ENCODE measurements around the gene PTPRM.

- TF ChIP-seq, protein P1, sequence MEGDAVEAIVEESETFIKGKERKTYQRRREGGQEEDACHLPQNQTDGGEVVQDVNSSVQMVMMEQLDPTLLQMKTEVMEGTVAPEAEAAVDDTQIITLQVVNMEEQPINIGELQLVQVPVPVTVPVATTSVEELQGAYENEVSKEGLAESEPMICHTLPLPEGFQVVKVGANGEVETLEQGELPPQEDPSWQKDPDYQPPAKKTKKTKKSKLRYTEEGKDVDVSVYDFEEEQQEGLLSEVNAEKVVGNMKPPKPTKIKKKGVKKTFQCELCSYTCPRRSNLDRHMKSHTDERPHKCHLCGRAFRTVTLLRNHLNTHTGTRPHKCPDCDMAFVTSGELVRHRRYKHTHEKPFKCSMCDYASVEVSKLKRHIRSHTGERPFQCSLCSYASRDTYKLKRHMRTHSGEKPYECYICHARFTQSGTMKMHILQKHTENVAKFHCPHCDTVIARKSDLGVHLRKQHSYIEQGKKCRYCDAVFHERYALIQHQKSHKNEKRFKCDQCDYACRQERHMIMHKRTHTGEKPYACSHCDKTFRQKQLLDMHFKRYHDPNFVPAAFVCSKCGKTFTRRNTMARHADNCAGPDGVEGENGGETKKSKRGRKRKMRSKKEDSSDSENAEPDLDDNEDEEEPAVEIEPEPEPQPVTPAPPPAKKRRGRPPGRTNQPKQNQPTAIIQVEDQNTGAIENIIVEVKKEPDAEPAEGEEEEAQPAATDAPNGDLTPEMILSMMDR (IDR thresholded peaks at IDR 0.05): no peak
- no peak for TF ChIP-seq EP300 (IDR thresholded peaks at IDR 0.05)
Observed at GRCh38 chr18:7812431-7813063, 245.4 kb downstream of the PTPRM start.

All from esophagus muscularis mucosa (tissue), 3 donors.